Stimulated activated naive CD8-positive, alpha-beta T cell treated with anti-CD3 and anti-CD28 coated beads, Interleukin-15, Interleukin-2, amounts not matched to agents 100 U/mL and 50 U/mL, for 24 hours (primary cell): Measurements from ENCODE around the gene PRDM4.
A peak's percentile ranks its signal among the peaks of the same experiment; 100 is the strongest.
"Not testable (repeated sequence)": the region's sequence is repeated elsewhere in the genome, so short reads cannot be mapped to it uniquely, and the experiment has no call there.

ENCODE experiments used
- ATAC-seq: fragments of 150-1000 bp; cut with Tn5 transposase; one replicate; pipeline ENCODE4 v1.10.0; 2021
- DNase-seq: peaks from one replicate; pipeline ENCODE4 v3.0.0; 2021

PRDM4 gene

GRCh38 chr12:107774349-107775029 lies 13.6 kb upstream of the PRDM4 start, which contains the start of gene ASCL4:
Gene ASCL4 (plus strand): TSS chr12:107774704. CDS start chr12:107775219, 515 bp downstream.
- DNase-seq (no peak), ATAC-seq (no peak)

GRCh38 chr12:107767466-107767865 lies 6.5 kb upstream of the PRDM4 start:
- DNase-seq (no peak), ATAC-seq (no peak)

- DNase-seq (no peak), ATAC-seq (no peak)
These were observed 4.4 kb upstream of the PRDM4 start for GRCh38 chr12:107765316-107765715.

DNA sequence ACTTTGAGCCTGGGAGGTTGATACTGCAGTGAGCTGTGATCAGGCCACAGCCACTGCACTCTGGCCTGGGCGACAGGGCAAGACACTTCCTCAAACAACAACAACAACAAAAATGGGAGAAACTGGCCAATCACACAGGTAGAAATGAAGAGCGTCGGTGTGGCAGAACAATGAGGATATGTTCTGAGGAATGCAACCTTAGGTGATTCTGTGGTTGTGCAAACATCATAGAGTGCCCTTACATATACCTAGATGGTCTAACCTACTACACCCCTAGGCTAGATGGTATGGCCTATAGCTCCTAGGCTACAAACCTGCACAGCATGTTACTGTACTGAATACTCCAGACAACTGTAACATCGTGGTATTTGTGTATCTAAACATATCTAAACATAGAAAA lies 3.7 kb upstream of the PRDM4 start:
- DNase-seq (no peak), ATAC-seq (no peak)

- no peak for DNase-seq
- no peak for ATAC-seq
These were observed 1.9 kb upstream of the PRDM4 start for GRCh38 chr12:107762874-107763273.

DNA sequence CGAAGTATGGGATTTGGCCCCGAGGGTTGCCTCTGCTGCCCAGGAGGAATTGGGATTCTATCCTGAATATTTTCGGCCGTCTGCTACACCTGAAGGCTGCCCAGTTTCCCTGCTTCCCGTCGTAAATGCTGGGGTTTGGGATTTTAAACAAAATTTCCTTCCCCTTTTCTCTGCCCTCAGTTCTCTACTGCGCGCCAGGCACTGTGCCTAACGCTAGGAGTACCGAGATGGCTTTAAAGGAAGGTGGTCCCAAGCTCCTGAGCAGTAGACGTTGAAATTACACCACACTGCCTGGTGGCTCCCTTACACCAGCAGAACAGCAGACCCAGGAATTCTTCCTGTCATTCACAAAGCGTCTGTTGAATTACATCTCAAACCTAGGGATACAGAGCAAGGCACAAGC lies 566 bp upstream of the PRDM4 start:
- DNase-seq = peak; percentile 17
- ATAC-seq = no peak

GRCh38 chr12:107760207-107760808 lies 629 bp downstream of the PRDM4 start:
- ATAC-seq (no peak), DNase-seq (peak; percentile 43)

GRCh38 chr12:107759410-107759809 lies 1.5 kb downstream of the PRDM4 start:
- DNase-seq = peak; percentile 27
- ATAC-seq = peak; percentile 40

- no peak for DNase-seq
- ATAC-seq = no peak
These were observed 11.9 kb downstream of the PRDM4 start for GRCh38 chr12:107749083-107749482.

DNA sequence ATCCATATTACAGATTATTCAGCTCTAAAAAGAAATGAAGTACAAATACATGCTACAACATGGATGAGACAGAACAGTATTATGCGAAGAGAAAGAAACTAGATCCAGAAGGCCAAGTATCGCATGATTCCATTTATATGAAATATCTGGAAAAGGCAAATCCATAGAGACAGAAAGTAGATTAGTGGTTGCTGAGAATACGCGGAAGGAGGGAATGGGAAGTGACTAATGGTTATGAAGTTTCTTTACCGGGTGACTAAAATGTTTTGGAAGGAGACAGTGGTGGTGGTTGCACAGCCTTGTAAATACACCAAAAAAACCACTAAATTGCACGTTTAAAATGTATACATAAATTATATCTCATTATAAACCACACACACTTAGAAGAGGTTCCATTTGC lies 12.5 kb downstream of the PRDM4 start:
- ATAC-seq (no peak), DNase-seq (no peak)

GRCh38 chr12:107736914-107737313 lies 24.0 kb downstream of the PRDM4 start:
- DNase-seq (peak; percentile 20), ATAC-seq (peak; percentile 46)

DNA sequence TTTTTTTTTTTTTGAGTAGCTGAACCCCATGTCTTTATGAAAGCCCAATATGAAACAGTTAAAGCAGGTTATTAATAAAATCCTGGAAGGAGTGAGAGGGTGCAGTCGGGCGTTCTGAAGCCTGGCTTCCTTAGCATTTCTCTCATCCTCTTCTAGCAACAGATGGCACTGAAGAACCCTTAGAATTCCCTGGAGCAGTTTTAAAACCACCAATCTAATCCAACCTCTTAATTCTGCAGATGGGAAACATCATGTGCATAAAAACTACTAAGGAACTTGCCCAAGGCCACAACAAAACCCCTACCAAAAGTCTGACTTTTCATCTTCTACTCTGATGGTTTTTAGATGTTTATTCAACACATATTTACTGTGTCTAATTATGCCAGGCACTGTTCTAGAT lies 25.2 kb downstream of the PRDM4 start:
- ATAC-seq = no peak
- DNase-seq = no peak

DNA sequence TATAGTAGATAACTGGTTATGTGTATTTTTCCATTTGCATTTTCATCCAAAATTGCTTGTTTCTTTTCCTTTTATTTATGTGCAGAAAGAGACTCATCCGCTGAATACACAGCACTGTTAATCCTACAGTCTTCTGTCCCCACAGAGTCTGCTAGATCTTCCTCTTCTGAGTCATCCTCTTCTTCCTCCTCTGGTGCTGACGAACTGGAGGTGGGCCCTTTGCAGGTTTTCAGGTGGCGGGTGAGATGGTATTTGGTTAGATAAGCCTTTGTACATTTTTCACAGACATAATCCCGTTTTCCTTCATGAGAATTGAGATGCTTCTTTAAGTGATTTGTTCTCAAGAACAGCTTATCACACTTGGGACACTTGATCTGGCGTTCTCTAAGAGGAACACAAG lies 26.8 kb downstream of the PRDM4 start:
- ATAC-seq = no peak
- no peak for DNase-seq

DNA sequence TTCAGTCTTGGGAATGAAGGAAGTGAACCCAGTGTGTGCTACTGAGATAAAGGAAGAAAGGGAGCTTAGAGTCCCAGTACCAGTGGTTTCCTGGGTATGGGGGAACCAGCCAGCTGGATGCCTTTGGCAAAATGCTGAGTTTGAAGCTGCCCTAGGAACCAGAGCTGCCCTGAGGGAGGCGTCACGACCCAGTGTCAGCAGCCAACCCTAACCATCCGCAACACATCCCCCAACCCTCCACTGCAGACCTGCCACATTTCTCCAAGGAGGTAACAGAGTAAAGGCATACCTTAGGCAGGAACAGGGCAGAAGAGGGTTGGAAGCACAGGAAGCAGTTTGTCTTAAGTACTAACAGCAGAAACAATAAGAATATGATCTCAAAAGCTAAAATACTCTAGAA lies 28.6 kb downstream of the PRDM4 start:
- ATAC-seq (no peak), DNase-seq (no peak)

DNA sequence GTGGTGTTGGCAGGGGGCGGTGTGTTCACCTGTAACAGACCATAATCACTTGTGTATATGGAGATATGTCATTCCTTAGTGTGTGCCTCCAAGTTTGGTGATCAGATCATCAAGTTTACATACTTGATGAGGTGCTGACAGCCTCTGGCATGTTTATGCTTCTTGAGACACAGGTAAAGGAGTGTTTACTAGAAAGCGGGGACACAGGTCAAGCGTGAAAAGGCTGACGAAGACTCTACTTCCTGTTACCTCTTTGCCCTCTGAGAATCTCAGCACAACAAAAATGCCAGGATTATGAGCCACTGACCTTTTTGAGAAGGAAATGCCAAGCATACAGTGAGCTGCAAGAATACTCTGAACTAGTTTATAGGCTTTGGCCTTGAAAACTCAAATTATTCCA lies 29.6 kb downstream of the PRDM4 start:
- no peak for DNase-seq
- no peak for ATAC-seq

GRCh38 chr12:107730618-107731341 lies 30.2 kb downstream of the PRDM4 start:
- no peak for DNase-seq
- ATAC-seq = no peak

GRCh38 chr12:107727742-107728141 lies 33.2 kb downstream of the PRDM4 start:
- DNase-seq, ATAC-seq: not testable (repeated sequence)

- not testable (repeated sequence) for DNase-seq, ATAC-seq
These were observed 33.6 kb downstream of the PRDM4 start for GRCh38 chr12:107727327-107727726.

GRCh38 chr12:107718606-107719005 lies 42.3 kb downstream of the PRDM4 start:
- peak; percentile 49 for ATAC-seq
- DNase-seq = no peak

DNA sequence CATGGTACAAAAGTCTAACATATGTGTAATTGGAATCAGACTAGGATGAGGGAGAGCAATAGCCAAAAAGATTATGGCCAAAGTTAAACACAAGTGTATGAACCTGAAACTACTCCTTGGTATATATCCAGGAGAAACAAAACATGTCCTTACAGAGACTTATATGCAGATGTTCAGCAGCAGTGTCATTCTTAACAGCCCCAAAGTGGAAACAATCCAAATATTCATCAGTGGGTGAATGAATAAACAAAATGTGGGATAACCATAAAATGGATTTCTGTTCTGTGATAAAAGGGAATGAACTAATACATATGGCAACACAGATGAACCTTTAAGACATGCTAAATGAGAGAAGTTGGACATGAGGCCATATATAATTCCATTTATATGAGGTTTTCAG lies 45.2 kb downstream of the PRDM4 start:
- no peak for ATAC-seq
- no peak for DNase-seq

GRCh38 chr12:107705522-107705921 lies 55.4 kb downstream of the PRDM4 start:
- not testable (repeated sequence) for ATAC-seq, DNase-seq

DNA sequence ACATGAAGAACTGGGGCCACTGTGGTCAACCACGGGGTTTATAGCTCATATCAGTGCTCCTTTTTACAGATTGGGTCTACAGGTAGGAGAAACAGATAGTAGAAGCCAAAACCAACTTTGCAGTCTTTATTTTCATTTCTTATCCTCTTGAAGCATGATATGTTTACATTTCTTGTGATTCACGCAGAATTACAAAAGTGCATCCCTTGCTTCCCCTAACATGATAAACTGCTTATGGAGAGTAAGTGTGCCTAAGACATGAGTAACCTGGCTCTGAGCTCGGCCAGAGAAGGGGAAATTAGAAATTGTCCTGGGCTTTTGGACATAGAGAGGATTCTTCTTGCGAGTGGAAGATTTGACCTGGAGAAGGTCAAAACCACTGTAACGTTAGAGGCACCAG lies 56.9 kb downstream of the PRDM4 start:
- no peak for DNase-seq
- no peak for ATAC-seq

DNA sequence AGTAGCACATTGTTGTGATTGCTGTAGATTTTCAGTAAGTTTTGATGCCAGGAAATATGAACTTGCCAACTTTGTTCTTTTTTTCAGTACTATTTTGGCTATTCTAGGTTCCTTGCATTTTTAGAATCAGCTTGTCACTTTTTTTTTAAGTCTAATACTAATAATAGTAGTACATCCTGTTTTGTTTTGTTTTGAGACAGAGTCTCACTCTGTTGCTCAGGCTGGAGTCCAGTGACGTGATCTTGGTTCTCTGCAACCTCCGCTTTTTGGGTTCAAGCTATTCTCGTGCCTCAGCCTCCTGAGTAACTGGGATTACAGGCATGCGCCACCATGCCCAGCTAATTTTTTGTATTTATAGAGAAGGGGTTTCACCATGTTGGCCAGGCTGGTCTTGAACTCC lies 58.8 kb downstream of the PRDM4 start:
- ATAC-seq (no peak), DNase-seq (no peak)
